ENCODE data around the gene CCDC6.
"Not testable (repeated sequence)": the region's sequence is repeated elsewhere in the genome, so short reads cannot be mapped to it uniquely, and the experiment has no call there.

The CCDC6 gene

GRCh38 chr10:59906417-59907202 lies at the start of gene CCDC6:
CCDC6 (minus strand) TSS chr10:59906556; CDS start chr10:59906424, 132 bp downstream.
- peak within 1 kb of the TSS; percentile 96 for H3K27ac ChIP-seq
- DNase-seq (ENCODE audit: low read depth, low spot score): peak; percentile 54

DNA sequence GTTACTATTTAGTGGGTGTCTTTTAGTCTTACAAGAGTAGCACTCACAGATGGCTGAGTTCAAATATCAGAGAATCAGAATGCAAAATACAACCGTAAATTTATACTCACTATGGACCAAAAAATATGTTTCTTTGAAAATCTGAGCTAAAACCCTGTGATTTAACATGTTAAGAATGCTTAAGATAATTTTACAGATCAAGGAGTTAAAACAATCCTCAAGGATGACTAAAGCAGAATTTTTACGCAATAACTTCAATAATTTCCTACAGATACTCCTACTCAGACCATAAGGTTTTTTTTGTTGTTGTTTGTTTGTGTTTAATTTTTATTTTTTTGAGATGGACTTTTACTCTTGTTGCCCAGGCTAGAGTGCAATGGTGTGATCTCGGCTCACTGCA lies 47.9 kb upstream of the CCDC6 start:
- H3K27ac ChIP-seq: no peak overlapping the region
- DNase-seq (ENCODE audit: low read depth, low spot score): no peak

GRCh38 chr10:59953711-59954110 lies 47.4 kb upstream of the CCDC6 start:
- H3K27ac ChIP-seq; DNase-seq (ENCODE audit: low read depth, low spot score): not testable (repeated sequence)

DNA sequence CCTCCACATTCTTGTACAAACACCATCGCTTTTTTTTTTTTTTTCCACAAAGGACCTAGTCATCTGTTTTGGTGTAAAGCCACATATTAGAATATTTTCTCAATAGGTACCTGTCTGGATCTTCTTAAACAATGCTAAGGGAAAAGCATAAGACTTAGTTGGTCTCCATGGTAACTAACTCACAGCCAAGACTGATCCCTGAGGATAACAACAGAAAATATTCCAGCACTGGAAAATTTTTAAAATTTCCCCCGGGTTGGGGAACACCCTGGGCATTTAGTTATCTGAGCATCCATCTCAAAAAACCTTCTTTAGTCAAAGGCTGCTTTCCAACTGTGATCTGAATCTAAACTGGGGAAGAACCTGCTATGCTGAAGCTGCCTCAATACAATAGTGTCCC lies 43.7 kb upstream of the CCDC6 start:
- DNase-seq (ENCODE audit: low read depth, low spot score): no peak
- no peak overlapping the region for H3K27ac ChIP-seq

- DNase-seq (ENCODE audit: low read depth, low spot score): no peak
- H3K27ac ChIP-seq: no peak overlapping the region
Measured at GRCh38 chr10:59949608-59950007, 43.3 kb upstream of the CCDC6 start.

DNA sequence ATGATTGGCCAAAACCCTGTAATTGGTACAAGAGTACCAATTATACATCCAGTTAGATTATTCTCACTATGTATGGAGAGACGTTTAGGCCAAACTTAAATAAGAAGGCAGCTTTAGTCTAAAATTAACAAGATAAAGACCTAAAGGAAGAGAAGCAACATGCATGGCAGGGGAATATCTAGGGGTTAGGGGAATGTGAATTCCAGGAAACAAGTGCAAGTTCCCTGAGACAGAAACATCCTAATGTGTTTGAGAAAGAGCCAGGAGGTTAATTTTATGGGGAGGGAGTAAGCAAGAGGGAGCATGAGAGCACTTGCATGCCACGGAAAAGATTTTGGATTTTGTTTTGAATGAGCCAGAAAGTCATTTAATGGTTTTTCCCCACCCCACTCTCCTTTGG lies 39.6 kb upstream of the CCDC6 start:
- no peak for DNase-seq (ENCODE audit: low read depth, low spot score)
- H3K27ac ChIP-seq: no peak overlapping the region

GRCh38 chr10:59945590-59945989 lies 39.2 kb upstream of the CCDC6 start:
- no peak for DNase-seq (ENCODE audit: low read depth, low spot score)
- no peak overlapping the region for H3K27ac ChIP-seq

DNA sequence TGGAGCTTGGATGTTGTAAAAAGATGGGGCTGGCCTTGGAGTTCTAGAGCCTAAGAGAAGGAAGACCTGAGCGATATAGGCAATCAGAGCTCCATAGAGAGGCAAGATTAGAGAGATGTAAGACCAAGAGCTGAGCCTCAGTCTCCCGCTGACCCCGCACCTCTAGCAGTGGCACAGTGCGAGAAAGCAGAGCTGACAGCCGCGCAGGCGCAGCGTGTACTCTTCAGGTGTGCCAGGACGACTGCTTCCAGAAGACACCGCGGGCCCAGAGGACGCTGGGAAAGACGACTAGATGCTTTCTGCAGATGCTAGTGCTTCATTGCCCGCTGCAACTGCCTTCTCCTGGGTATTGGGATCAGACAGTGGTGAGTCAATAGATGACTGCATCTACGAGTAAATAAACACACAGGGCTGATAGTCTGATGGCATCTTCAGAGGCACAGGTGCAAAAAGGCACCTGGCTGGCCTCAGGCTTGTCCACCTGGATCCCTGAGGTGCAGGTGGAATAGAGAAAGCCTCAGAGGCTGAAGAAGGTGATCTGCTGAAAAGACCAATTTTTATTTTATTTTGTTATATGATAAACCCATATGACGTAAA lies 38.1 kb upstream of the CCDC6 start:
- no peak for DNase-seq (ENCODE audit: low read depth, low spot score)
- no peak overlapping the region for H3K27ac ChIP-seq

DNA sequence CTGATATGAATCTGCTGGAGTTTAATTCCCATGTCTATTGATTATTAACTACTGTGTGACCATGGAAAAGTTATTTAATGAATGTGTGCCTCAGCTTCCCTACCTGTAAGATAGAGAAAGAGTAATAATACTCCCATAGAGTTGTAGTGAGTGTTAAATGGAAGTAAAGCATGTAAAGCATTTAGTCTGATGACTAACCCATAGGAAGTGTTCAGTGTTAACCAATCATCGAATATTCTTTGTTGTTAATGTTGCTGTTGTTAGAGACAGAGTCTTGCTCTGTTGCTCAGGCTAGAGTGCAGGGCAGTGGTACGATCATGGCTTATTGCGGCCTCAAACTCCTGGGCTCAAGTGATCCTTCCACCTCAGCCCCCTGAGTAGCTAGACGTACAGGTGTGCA lies 36.2 kb upstream of the CCDC6 start:
- DNase-seq (ENCODE audit: low read depth, low spot score): no peak
- H3K27ac ChIP-seq: no peak overlapping the region

DNA sequence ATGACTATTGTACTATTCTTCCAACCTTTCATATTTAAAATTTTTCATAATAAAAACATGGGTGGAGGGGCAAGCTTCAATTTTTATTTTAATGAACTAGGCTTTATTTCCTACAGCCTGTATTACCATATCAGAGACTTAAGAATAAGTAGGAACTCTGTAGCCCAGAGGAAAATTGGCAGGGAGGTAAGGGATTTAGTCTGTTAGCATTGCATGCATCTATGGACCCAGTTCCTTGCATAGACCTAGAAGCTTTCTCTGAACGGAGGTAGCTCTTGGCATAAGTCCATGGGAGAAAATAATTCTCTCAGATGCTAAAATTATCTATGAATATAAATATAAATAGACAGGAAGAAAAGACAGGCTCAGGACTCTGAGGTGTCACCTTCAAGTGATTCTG lies 31.4 kb upstream of the CCDC6 start:
- no peak for DNase-seq (ENCODE audit: low read depth, low spot score)
- H3K27ac ChIP-seq: no peak overlapping the region

- DNase-seq (ENCODE audit: low read depth, low spot score): no peak
Measured at GRCh38 chr10:59934701-59935100, 28.3 kb upstream of the CCDC6 start.

GRCh38 chr10:59930788-59931521 lies 24.6 kb upstream of the CCDC6 start:
- not testable (repeated sequence) for H3K27ac ChIP-seq; DNase-seq (ENCODE audit: low read depth, low spot score)

More at GRCh38 chr10:59934701-59935100, 28.3 kb upstream of the CCDC6 start:
- no peak overlapping the region for H3K27ac ChIP-seq

- no peak for DNase-seq (ENCODE audit: low read depth, low spot score)
- H3K27ac ChIP-seq: no peak overlapping the region
Measured at GRCh38 chr10:59926086-59926485, 19.7 kb upstream of the CCDC6 start.

DNA sequence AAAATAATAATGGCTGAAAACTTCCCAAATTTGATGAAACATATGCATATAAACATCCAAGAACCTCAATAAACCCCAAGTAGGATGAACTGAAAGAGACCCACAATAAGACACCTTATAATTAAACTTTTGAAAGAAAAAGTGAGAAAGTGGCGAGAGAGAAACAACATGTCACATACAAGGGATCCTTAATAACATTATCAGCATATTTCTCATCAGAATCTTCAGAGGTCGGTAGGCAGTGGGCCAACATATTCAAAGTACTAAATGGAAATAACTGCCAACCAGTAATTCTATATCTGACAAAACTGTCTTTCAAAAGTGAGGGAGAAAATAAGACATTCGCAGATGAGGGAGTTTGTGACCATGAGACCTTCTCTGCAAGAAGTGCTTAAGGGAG lies 16.6 kb upstream of the CCDC6 start:
- H3K27ac ChIP-seq: no peak overlapping the region
- no peak for DNase-seq (ENCODE audit: low read depth, low spot score)

DNA sequence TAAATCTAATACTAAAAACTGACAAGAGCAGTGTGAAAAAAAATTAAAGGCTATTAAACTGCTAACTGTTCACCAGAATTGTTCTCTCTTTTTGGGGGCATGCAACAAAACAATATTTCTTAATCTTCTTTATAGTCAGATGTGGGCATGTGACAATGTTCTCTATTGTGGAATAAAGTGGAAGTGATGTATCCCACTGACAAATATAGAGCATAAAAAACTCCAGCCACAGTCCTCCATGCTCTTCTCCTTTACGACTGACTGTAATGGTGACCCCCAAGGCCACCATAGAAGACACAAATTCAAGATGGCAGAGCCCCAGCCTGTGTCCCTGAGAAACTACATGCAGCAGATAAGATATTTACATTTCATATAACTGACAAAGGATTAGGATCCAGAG lies 11.6 kb upstream of the CCDC6 start:
- DNase-seq (ENCODE audit: low read depth, low spot score): no peak
- H3K27ac ChIP-seq: no peak overlapping the region

DNA sequence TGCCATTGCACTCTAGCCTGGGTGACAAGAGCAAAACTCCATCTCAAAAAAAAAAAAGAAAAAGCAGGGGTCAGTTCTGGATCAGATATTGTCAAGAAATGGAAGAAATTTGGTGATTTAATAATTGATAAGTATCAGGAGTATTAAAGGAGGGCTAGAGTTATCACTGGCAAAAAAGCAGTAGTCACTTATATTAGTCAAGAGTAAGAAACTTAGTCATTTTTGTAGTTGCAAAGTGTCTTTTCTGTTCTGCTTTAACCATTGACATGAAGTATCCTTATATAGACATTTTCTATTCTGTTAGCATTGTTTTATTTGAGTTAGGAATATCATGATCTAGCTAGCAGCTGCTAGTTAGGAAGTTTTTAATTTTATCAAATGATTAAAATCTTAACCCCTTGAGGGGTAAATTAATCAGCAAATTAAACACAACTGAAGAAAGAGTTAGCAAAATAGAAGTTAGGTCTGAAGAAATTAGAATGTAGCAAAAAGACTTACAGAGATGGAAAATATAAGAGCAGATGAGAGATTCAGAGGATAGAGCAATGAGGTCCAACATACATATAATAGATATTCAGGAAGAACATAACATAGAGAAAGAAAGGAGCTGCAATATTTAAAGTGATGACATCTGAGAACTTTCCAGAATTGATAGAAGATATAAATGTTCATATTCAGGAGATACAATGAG lies 7.3 kb upstream of the CCDC6 start:
- DNase-seq (ENCODE audit: low read depth, low spot score): no peak
- no peak overlapping the region for H3K27ac ChIP-seq

GRCh38 chr10:59910867-59911266 lies 4.5 kb upstream of the CCDC6 start:
- DNase-seq (ENCODE audit: low read depth, low spot score): no peak

GRCh38 chr10:59909815-59910214 lies 3.5 kb upstream of the CCDC6 start:
- H3K27ac ChIP-seq: peak overlapping the region; percentile 6
- DNase-seq (ENCODE audit: low read depth, low spot score): no peak

More at GRCh38 chr10:59910867-59911266, 4.5 kb upstream of the CCDC6 start:
- no peak overlapping the region for H3K27ac ChIP-seq

GRCh38 chr10:59908808-59909143 lies 2.4 kb upstream of the CCDC6 start:
- H3K27ac ChIP-seq: peak overlapping the region; percentile 96
- no peak for DNase-seq (ENCODE audit: low read depth, low spot score)

GRCh38 chr10:59907918-59908807 lies 1.8 kb upstream of the CCDC6 start:
- DNase-seq (ENCODE audit: low read depth, low spot score): no peak

More at GRCh38 chr10:59907918-59908807, 1.8 kb upstream of the CCDC6 start:
- H3K27ac ChIP-seq: peak overlapping the region; percentile 96

Data from epithelial cell of prostate (primary cell).